ENCODE results near the gene TMCO2. TPM values are rescaled to one million over a fixed set of nuclear protein-coding genes. Genes with fewer than 3 reads are reported as not detected.
A peak's percentile ranks its signal among the peaks of the same experiment; 100 is the strongest.

TMCO2 gene
- total RNA-seq, 1 experiment from 2014 or later = not detected

DNA sequence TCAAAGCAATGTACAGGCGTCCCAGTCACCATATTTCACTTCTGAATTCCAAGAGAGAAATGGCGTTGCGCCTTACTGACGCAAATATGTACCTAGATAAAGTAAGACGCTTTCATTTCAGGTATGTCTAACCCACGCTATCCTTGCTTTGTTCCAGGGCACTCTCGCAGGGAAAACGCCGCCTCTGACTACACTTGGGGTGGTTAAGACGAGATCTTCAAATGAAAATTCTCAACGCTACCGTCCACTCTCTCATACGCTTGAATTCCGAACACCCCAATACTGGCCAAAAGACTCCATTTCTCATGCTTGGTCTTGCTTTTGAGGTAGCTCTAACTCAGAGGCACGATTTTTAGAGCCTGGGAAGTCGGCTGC, 9.6 kb downstream of the TMCO2 start:
- CTCF ChIA-PET = interaction anchor here (0.7 kb wide), 1 partner anchor 32 kb away, joined by 7 read pairs; no protein-coding TSS in a partner anchor
- intact Hi-C loops (cut with micrococcal nuclease) = no loop called here
- Histone ChIP-seq H3K9ac (ENCODE audit: low read length) (peak overlapping the region; percentile 97), H3K27ac (ENCODE audit: low read length) (peak overlapping the region; percentile 88), H3K36me3 (ENCODE audit: low read depth, low read length) (peaks cover 18% of the 10 kb centered on the region; the same call in 1 of the 2 replicates), H2AFZ (ENCODE audit: low read length) (peak overlapping the region; percentile 83), H3K4me1 (ENCODE audit: insufficient read depth, low read length) (peaks cover 11% of the 10 kb centered on the region), H3K27me3 (ENCODE audit: low read length) (no peaks in the 10 kb centered on the region), H4K20me1 (ENCODE audit: low read length) (no peaks in the 10 kb centered on the region), H3K4me2 (ENCODE audit: low read length) (peak overlapping the region; percentile 83), H3K9me2 (replicated peaks; ENCODE audit: low read length) (no peaks in the 10 kb centered on the region), H3K4me3 (ENCODE audit: low read length) (peak overlapping the region; percentile 100), H3F3A (ENCODE audit: low read length, unreplicated experiment) (no peaks in the 10 kb centered on the region), H3K9me3 (ENCODE audit: low read length) (no peaks in the 10 kb centered on the region), H3K79me2 (ENCODE audit: low read length) (peaks cover 58% of the 10 kb centered on the region)
- TSS peak; percentile 90 for BruUV-seq (replicated peaks)
- peak; percentile 4 for ATAC-seq
- TF ChIP-seq CTCF (conservative IDR thresholded peaks at IDR 0.05; ENCODE audit: low read depth, low read length) = no peak
- no peak for TF ChIP-seq EZH2phosphoT487 (IDR thresholded peaks at IDR 0.05; ENCODE audit: borderline replicate concordance, low read length)
- POLR2A ChIA-PET (ENCODE audit: unreplicated experiment) = interaction anchor here (0.6 to 1.2 kb wide), 3 partner anchors 16 to 38 kb away, joined by 3 read pairs; no protein-coding TSS in a partner anchor
- DNase-seq = no peak

GRCh38 chr1:40257688-40258444, 10.1 kb downstream of the TMCO2 start, which contains the start of gene ZMPSTE24:
Gene ZMPSTE24 (plus strand): TSS chr1:40258236. CDS start chr1:40258272, 36 bp downstream.
- Histone ChIP-seq H3K9ac (ENCODE audit: low read length) (peak within 1 kb of the TSS; percentile 97), H3K79me2 (ENCODE audit: low read length) (peaks cover 64% of the 10 kb centered on the region), H3K36me3 (ENCODE audit: low read depth, low read length) (peaks cover 24% of the 10 kb centered on the region), H3K4me3 (ENCODE audit: low read length) (peak within 1 kb of the TSS; percentile 100), H2AFZ (ENCODE audit: low read length) (peak within 1 kb of the TSS; percentile 90), H4K20me1 (ENCODE audit: low read length) (no peaks in the 10 kb centered on the region), H3K4me2 (ENCODE audit: low read length) (peak within 1 kb of the TSS; percentile 90), H3K9me2 (replicated peaks; ENCODE audit: low read length) (no peaks in the 10 kb centered on the region), H3K9me3 (ENCODE audit: low read length) (no peaks in the 10 kb centered on the region), H3K4me1 (ENCODE audit: insufficient read depth, low read length) (peaks cover 11% of the 10 kb centered on the region), H3K27me3 (ENCODE audit: low read length) (no peaks in the 10 kb centered on the region), H3K27ac (ENCODE audit: low read length) (peak within 1 kb of the TSS; percentile 88), H3F3A (ENCODE audit: low read length, unreplicated experiment) (no peaks in the 10 kb centered on the region)
- no peak for TF ChIP-seq CTCF (conservative IDR thresholded peaks at IDR 0.05; ENCODE audit: low read depth, low read length)
- TF ChIP-seq EZH2 (IDR thresholded peaks at IDR 0.05; ENCODE audit: low read length, unreplicated experiment) = no peak
- no peak for TF ChIP-seq EZH2phosphoT487 (IDR thresholded peaks at IDR 0.05; ENCODE audit: borderline replicate concordance, low read length)
- no TSS peak for BruUV-seq (replicated peaks)
- CTCF ChIA-PET = interaction anchor here (0.6 to 0.7 kb wide), 2 partner anchors 31 to 76 kb away, joined by 3 to 7 read pairs; no protein-coding TSS in a partner anchor
- peak; percentile 97 for DNase-seq
- peak; percentile 97 for ATAC-seq
- POLR2A ChIA-PET (ENCODE audit: unreplicated experiment) = interaction anchor here (0.6 to 1.2 kb wide), 2 partner anchors 16 to 24 kb away, joined by 3 read pairs; no protein-coding TSS in a partner anchor
- intact Hi-C loops (cut with micrococcal nuclease) = no loop called here

DNA sequence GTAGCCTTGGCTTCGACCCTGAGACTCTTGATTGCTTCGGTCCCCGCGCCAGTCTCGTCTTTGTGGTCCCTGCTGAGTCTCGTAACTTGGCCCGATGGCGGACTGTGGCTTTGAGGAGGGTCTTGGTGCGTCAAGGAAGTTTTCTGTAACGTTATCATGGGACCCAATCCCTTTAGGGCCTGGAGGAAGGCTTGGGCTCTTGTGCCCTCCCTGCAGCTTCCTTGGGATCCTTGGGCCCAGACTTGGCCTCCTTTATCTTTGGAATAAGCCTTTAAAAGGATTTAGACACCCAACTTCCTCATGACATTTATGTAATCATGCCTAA, 10.7 kb downstream of the TMCO2 start:
- TSS peak; percentile 80 for BruUV-seq (replicated peaks)
- Histone ChIP-seq H2AFZ (ENCODE audit: low read length) (peak overlapping the region; percentile 90), H3K79me2 (ENCODE audit: low read length) (peaks cover 70% of the 10 kb centered on the region), H3K9me3 (ENCODE audit: low read length) (no peaks in the 10 kb centered on the region), H3K4me3 (ENCODE audit: low read length) (peak overlapping the region; percentile 100), H4K20me1 (ENCODE audit: low read length) (no peaks in the 10 kb centered on the region), H3K9ac (ENCODE audit: low read length) (peak overlapping the region; percentile 94), H3K27me3 (ENCODE audit: low read length) (no peaks in the 10 kb centered on the region), H3K4me2 (ENCODE audit: low read length) (peak overlapping the region; percentile 90), H3F3A (ENCODE audit: low read length, unreplicated experiment) (no peaks in the 10 kb centered on the region), H3K36me3 (ENCODE audit: low read depth, low read length) (peaks cover 29% of the 10 kb centered on the region), H3K9me2 (replicated peaks; ENCODE audit: low read length) (no peaks in the 10 kb centered on the region), H3K4me1 (ENCODE audit: insufficient read depth, low read length) (peaks cover 11% of the 10 kb centered on the region), H3K27ac (ENCODE audit: low read length) (peak overlapping the region; percentile 65)
- TF ChIP-seq EZH2 (IDR thresholded peaks at IDR 0.05; ENCODE audit: low read length, unreplicated experiment) (no peak), CTCF (conservative IDR thresholded peaks at IDR 0.05; ENCODE audit: low read depth, low read length) (no peak), EZH2phosphoT487 (IDR thresholded peaks at IDR 0.05; ENCODE audit: borderline replicate concordance, low read length) (no peak)
- ChIA-PET CTCF (interaction anchor here (0.6 kb wide), 1 partner anchor 76 kb away, joined by 3 read pairs; no protein-coding TSS in a partner anchor), POLR2A (ENCODE audit: unreplicated experiment) (interaction anchor here (1.2 kb wide), 1 partner anchor 17 kb away, joined by 3 read pairs; no protein-coding TSS in a partner anchor)
- ATAC-seq (peak; percentile 6), DNase-seq (no peak)
- intact Hi-C loops (cut with micrococcal nuclease) = no loop called here

Data from PC-3 (cell line).